Measurements from ENCODE around the gene RARB. TPM values are rescaled to one million over a fixed set of nuclear protein-coding genes. Genes with fewer than 3 reads are reported as not detected.

RARB gene
- total RNA-seq = not detected

GRCh38 chr3:25427942-25428788 is at the start of gene RARB:
RARB (plus strand) TSS chr3:25428263; CDS start chr3:25428732, 469 bp downstream.

Other genes starting within 250 kb of the RARB start
- gene TOP2B, start 236.6 kb downstream of the RARB start, total RNA-seq = 100 to 1,000 TPM; 122 to 123 TPM

Data from activated naive CD4-positive, alpha-beta T cell treated with anti-CD3 and anti-CD28 coated beads, Interleukin-2, amount 10 ng/mL, durations not matched to agents 5 hours and 36 hours (primary cell).